ENCODE data around the gene MUC12. TPM values are rescaled to one million over a fixed set of nuclear protein-coding genes. Genes with fewer than 3 reads are reported as not detected.
"Not testable (repeated sequence)": the region's sequence is repeated elsewhere in the genome, so short reads cannot be mapped to it uniquely, and the experiment has no call there.

Gene MUC12, protein sequence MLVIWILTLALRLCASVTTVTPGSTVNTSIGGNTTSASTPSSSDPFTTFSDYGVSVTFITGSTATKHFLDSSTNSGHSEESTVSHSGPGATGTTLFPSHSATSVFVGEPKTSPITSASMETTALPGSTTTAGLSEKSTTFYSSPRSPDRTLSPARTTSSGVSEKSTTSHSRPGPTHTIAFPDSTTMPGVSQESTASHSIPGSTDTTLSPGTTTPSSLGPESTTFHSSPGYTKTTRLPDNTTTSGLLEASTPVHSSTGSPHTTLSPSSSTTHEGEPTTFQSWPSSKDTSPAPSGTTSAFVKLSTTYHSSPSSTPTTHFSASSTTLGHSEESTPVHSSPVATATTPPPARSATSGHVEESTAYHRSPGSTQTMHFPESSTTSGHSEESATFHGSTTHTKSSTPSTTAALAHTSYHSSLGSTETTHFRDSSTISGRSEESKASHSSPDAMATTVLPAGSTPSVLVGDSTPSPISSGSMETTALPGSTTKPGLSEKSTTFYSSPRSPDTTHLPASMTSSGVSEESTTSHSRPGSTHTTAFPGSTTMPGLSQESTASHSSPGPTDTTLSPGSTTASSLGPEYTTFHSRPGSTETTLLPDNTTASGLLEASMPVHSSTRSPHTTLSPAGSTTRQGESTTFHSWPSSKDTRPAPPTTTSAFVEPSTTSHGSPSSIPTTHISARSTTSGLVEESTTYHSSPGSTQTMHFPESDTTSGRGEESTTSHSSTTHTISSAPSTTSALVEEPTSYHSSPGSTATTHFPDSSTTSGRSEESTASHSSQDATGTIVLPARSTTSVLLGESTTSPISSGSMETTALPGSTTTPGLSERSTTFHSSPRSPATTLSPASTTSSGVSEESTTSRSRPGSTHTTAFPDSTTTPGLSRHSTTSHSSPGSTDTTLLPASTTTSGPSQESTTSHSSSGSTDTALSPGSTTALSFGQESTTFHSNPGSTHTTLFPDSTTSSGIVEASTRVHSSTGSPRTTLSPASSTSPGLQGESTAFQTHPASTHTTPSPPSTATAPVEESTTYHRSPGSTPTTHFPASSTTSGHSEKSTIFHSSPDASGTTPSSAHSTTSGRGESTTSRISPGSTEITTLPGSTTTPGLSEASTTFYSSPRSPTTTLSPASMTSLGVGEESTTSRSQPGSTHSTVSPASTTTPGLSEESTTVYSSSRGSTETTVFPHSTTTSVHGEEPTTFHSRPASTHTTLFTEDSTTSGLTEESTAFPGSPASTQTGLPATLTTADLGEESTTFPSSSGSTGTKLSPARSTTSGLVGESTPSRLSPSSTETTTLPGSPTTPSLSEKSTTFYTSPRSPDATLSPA (N-terminal part only)
- polyA plus RNA-seq: under 1 TPM in 1 of 3 donors, not detected in 2; 0.96 TPM

DNA sequence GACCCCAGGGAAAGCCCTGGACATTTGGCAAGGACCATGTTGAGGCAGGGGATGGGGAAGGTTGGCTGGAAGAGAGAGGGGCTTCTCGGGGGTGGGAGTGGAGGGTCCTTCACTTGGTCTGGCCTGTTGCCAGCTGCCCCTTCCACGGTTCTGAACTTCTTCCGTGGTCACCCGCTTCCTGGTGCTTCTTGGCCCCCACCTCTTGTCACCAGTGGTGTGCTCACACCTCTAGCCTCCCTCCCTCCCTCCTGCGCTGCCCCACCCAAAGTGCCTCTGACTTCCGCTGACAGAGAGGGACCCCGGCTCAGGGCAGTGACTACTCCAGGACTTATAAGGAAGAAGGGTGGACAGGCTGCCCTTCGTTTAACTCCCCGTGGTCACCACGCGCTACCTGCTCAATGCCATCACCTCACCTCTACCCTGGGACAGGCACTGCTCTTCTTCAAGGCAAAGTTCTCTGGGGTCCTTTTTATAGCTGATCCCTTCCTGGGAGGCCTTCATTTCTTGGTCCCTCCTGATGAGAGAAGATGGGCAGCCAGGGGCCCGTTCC lies at the start of gene MUC12:
Gene MUC12 (plus strand): TSS at position 500 of the 550 bp plus-strand sequence. CDS start 58 bp downstream, outside the sequence.
- no peaks in the 10 kb centered on the region for H3K9me3 Mint-ChIP-seq
- no peak for DNase-seq
- peaks cover 14 to 28% (median 19%) of the 10 kb centered on the region in 3 donors for H3K27me3 Mint-ChIP-seq (ENCODE audit: low read depth in 3 of 3)
- H3K27ac Mint-ChIP-seq: no peak within 1 kb of the TSS
- no peaks in the 10 kb centered on the region for H3K36me3 Mint-ChIP-seq
- no peak within 1 kb of the TSS for H3K4me3 Mint-ChIP-seq
- H3K4me1 Mint-ChIP-seq: peaks cover 15 to 19% of the 10 kb centered on the region in 2 donors

DNA sequence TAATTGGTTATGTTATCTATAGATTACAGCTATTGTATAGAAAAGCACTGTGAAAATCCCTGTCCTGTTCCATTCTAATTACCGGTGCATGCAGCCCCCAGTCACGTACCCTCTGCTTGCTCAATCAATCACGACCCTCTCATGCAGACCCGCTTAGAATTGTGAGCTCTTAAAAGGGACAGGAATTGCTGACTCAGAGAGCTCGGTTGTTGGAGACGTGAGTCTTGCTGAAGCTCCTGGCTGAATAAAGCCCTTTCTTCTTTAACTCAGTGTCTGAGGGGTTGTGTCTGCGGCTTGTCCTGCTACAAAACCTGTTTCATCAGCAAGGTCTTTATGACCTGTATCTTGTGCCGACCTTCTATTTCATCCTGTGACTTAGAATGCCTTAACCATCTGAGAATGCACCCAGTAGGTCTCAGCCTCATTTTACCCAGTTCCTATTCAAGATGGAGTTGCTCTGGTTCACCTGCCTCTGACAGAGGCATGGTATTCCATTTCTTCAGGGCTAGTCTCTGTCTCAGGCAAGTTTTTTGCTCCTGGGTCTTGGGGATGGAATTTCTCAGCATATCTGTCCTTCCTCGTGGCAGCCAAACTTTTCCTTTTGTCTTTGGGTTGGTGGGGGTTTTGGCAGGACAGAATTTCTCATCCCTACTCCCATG lies 49.5 kb upstream of the MUC12 start:
- H3K4me1 Mint-ChIP-seq, DNase-seq, H3K27ac Mint-ChIP-seq, H3K4me3 Mint-ChIP-seq, H3K36me3 Mint-ChIP-seq, H3K9me3 Mint-ChIP-seq: not testable (repeated sequence)
- peaks cover 5 to 17% (median 10%) of the 10 kb centered on the region in 3 donors for H3K27me3 Mint-ChIP-seq (ENCODE audit: low read depth in 3 of 3)

- Mint-ChIP-seq H3K4me1 (no peaks in the 10 kb centered on the region), H3K36me3 (no peaks in the 10 kb centered on the region), H3K27ac (no peak overlapping the region), H3K9me3 (no peaks in the 10 kb centered on the region), H3K4me3 (no peak overlapping the region), H3K27me3 (ENCODE audit: low read depth in 3 of 3) (peaks cover 5 to 17% (median 10%) of the 10 kb centered on the region in 3 donors)
- no peak for DNase-seq
Measured at GRCh38 chr7:100921039-100921438, 48.3 kb upstream of the MUC12 start.

GRCh38 chr7:100923616-100924015 lies 45.7 kb upstream of the MUC12 start:
- not testable (repeated sequence) for H3K4me3 Mint-ChIP-seq, H3K9me3 Mint-ChIP-seq, H3K4me1 Mint-ChIP-seq, H3K27ac Mint-ChIP-seq, DNase-seq, H3K36me3 Mint-ChIP-seq
- H3K27me3 Mint-ChIP-seq (ENCODE audit: low read depth in 3 of 3): peaks cover 5 to 17% (median 10%) of the 10 kb centered on the region in 3 donors

DNA sequence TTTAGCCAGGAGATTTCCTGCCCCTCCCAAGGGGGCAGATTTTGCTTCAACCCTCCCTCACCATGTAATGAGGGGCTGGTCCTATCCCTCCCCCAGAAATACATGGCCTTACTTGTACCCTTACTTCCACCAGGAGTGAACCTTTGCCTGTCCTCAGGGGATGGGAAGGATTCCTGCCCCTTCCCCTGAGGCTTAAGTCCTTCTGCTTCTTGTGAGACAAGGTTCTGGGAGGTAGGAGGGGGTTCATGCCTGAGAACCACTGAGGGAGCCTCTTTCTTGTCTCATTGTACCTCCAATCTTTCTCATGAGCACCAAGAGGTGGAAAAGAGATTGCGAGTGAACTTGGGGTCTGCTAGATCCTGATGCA lies 39.6 kb upstream of the MUC12 start:
- H3K27me3 Mint-ChIP-seq (ENCODE audit: low read depth in 3 of 3): peaks cover 3 to 6% (median 4%) of the 10 kb centered on the region in 3 donors
- H3K27ac Mint-ChIP-seq: no peak overlapping the region
- no peak for DNase-seq
- H3K4me3 Mint-ChIP-seq: no peak overlapping the region
- no peaks in the 10 kb centered on the region for H3K4me1 Mint-ChIP-seq
- peaks cover 0 to 7% (median 2%) of the 10 kb centered on the region in 6 donors for H3K9me3 Mint-ChIP-seq
- H3K36me3 Mint-ChIP-seq: no peaks in the 10 kb centered on the region

DNA sequence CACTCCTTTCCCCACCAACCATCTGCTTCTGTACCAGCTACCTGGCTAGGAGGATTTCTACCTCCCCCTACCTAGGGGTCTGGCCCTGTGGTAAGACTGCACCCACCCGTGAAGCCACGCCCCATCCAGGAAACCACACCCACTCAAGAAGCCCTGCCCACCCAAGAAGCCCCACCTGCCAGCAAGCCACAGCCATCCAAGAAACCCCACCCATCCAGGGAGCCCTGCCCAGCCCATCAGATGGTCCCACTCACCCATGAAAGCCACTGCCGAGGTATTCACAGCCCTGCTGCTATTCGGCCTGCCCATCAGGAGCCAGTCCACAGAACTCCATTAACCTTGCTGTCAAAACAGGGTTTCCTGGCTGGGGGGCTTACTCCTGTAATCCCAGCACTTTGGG lies 35.6 kb upstream of the MUC12 start:
- no peak overlapping the region for H3K4me3 Mint-ChIP-seq
- H3K27me3 Mint-ChIP-seq (ENCODE audit: low read depth in 3 of 3): peaks cover 5 to 16% (median 8%) of the 10 kb centered on the region in 3 donors
- no peaks in the 10 kb centered on the region for H3K4me1 Mint-ChIP-seq
- H3K27ac Mint-ChIP-seq: no peak overlapping the region
- no peak for DNase-seq
- no peaks in the 10 kb centered on the region for H3K36me3 Mint-ChIP-seq
- H3K9me3 Mint-ChIP-seq: peaks cover 0 to 8% (median 2%) of the 10 kb centered on the region in 6 donors

GRCh38 chr7:100935381-100935780 lies 34.0 kb upstream of the MUC12 start:
- not testable (repeated sequence) for H3K4me3 Mint-ChIP-seq, DNase-seq, H3K4me1 Mint-ChIP-seq, H3K36me3 Mint-ChIP-seq, H3K27ac Mint-ChIP-seq
- Mint-ChIP-seq H3K27me3 (ENCODE audit: low read depth in 3 of 3) (peaks cover 11 to 16% (median 11%) of the 10 kb centered on the region in 3 donors), H3K9me3 (peaks cover 2 to 20% (median 8%) of the 10 kb centered on the region in 6 donors)

DNA sequence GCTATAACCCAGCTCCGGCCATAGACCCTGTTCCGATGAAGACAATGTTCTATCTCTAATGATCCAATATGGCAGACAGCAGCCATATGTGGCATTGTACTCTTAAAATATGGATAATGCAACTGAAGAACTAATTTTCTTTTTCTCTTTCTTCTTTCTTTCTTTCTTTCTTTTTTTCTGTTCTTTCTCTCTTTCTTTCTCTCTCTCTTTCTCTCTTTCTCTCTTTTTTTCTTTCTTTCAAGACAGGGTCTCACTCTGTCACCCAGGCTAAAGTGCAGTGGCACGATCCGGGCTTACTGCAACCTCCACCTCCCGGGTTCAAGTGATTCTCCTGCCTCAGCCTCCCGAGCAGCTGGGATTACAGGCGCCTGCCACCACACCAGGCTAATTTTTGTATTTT lies 33.2 kb upstream of the MUC12 start:
- Mint-ChIP-seq H3K9me3 (peaks cover 2 to 21% (median 8%) of the 10 kb centered on the region in 6 donors), H3K27me3 (ENCODE audit: low read depth in 3 of 3) (peaks cover 9 to 16% (median 11%) of the 10 kb centered on the region in 3 donors)
- not testable (repeated sequence) for DNase-seq, H3K27ac Mint-ChIP-seq, H3K36me3 Mint-ChIP-seq, H3K4me3 Mint-ChIP-seq, H3K4me1 Mint-ChIP-seq

DNA sequence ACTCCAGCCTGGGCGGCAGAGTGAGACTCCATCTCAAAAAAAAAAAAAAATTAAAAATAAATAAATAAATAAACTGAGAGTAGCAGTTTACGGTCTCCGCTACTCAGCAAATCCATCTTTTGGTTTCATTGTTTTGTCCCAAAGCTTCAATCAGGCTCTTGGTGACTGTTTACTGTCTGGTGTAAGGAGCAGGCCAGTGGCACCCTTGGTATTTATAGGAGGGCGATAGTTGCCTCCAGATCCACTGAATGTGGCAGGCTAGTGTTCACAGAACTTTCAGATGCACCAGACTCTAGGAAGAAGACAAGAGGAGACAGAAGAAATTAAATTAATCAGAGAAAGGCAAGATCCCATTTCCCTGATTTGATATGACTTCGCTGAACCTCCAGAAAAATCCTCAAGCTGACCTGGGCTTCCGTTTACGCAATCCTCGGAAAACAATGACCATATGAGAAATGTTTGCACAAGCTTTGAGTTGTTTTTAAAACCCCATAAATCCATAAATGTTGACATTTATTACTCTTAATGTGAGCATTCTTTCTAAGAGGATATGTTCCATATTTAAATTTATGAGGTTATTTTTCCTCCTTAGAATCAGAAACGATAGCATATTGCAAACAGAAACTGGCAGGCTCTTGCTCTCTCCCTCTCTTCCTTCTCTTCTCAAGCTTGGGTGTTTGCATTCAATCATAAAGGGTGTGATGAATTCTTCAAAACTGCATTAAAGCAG lies 27.2 kb upstream of the MUC12 start:
- Mint-ChIP-seq H3K4me1 (no peaks in the 10 kb centered on the region), H3K4me3 (no peak overlapping the region), H3K27me3 (ENCODE audit: low read depth in 3 of 3) (peaks cover 4 to 12% (median 8%) of the 10 kb centered on the region in 3 donors), H3K36me3 (no peaks in the 10 kb centered on the region), H3K9me3 (peaks cover 2 to 15% (median 7%) of the 10 kb centered on the region in 6 donors), H3K27ac (no peak overlapping the region)
- no peak for DNase-seq

GRCh38 chr7:100943693-100944092 lies 25.7 kb upstream of the MUC12 start:
- peaks cover 2 to 15% (median 7%) of the 10 kb centered on the region in 6 donors for H3K9me3 Mint-ChIP-seq
- no peak overlapping the region for H3K27ac Mint-ChIP-seq
- no peaks in the 10 kb centered on the region for H3K36me3 Mint-ChIP-seq
- no peaks in the 10 kb centered on the region for H3K4me1 Mint-ChIP-seq
- H3K4me3 Mint-ChIP-seq: no peak overlapping the region
- H3K27me3 Mint-ChIP-seq (ENCODE audit: low read depth in 3 of 3): peaks cover 3 to 6% (median 6%) of the 10 kb centered on the region in 3 donors
- no peak for DNase-seq

DNA sequence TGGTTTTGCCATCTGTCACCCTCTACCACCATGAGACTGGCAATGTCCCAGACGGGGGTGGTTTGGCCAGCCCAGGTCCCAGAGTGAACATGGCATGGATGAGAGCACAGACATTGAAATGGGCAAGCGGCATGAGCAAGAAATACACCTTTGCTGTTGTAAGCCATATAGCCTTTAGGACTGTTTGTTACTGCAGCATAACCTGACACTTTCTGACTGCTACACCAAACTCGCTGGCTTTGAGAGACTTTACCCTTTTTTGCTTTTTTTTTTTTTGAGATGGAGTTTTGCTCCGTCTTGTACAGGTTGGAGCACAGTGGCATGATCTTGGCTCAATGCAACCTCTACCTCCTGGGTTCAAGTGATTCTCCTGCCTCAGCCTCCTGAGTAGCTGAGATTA lies 25.2 kb upstream of the MUC12 start:
- Mint-ChIP-seq H3K27ac (no peak overlapping the region), H3K27me3 (ENCODE audit: low read depth in 3 of 3) (peaks cover 3 to 6% (median 6%) of the 10 kb centered on the region in 3 donors), H3K4me3 (no peak overlapping the region)

DNA sequence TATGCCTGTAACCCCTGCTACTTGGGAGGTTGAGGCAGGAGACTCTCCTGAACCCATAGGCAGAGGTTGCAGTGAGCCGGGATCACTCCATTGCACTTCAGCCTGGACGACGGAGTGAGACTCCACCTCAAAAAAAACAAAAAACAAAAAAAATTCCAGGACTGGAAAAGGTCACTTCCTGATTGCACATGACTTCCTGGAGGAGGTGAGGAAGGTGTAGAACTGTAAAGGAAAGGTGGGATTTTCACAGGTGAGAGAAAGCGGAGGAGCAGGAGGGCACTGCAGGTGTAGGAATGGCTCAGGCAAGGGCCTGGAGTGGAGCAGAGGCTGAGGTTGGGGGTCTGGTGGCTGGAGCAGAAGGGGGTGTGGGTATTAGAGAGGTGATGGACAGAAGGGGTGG lies 23.3 kb upstream of the MUC12 start:
- H3K27me3 Mint-ChIP-seq (ENCODE audit: low read depth in 3 of 3): peaks cover 0 to 6% (median 3%) of the 10 kb centered on the region in 3 donors
- DNase-seq: no peak
- H3K9me3 Mint-ChIP-seq: no peaks in the 10 kb centered on the region
- no peak overlapping the region for H3K27ac Mint-ChIP-seq
- H3K4me1 Mint-ChIP-seq: no peaks in the 10 kb centered on the region
- H3K4me3 Mint-ChIP-seq: no peak overlapping the region
- H3K36me3 Mint-ChIP-seq: no peaks in the 10 kb centered on the region

More for the DNA sequence above, 25.2 kb upstream of the MUC12 start:
- Mint-ChIP-seq H3K9me3 (peaks cover 2 to 13% (median 6%) of the 10 kb centered on the region in 6 donors), H3K36me3 (no peaks in the 10 kb centered on the region), H3K4me1 (no peaks in the 10 kb centered on the region)
- DNase-seq: no peak
